Left kidney (tissue), 2 donors: ENCODE measurements around the gene LAMC3. TPM values are rescaled to one million over a fixed set of nuclear protein-coding genes. Genes with fewer than 3 reads are reported as not detected.

Source experiments
- DNase-seq: peaks from one replicate; pipeline ENCODE4 v3.0.0-alpha.2; 2013
- polyA plus RNA-seq: library from polyadenylated mRNA; unstranded; fragments of 120-200 nt; gene quantifications from one replicate; pipeline ENCODE4 v1.2.1, GENCODE V29; 2013; ENCODE audit not compliant: insufficient read length

Gene LAMC3
- polyA plus RNA-seq, 1 donor = 22.8 TPM

DNA sequence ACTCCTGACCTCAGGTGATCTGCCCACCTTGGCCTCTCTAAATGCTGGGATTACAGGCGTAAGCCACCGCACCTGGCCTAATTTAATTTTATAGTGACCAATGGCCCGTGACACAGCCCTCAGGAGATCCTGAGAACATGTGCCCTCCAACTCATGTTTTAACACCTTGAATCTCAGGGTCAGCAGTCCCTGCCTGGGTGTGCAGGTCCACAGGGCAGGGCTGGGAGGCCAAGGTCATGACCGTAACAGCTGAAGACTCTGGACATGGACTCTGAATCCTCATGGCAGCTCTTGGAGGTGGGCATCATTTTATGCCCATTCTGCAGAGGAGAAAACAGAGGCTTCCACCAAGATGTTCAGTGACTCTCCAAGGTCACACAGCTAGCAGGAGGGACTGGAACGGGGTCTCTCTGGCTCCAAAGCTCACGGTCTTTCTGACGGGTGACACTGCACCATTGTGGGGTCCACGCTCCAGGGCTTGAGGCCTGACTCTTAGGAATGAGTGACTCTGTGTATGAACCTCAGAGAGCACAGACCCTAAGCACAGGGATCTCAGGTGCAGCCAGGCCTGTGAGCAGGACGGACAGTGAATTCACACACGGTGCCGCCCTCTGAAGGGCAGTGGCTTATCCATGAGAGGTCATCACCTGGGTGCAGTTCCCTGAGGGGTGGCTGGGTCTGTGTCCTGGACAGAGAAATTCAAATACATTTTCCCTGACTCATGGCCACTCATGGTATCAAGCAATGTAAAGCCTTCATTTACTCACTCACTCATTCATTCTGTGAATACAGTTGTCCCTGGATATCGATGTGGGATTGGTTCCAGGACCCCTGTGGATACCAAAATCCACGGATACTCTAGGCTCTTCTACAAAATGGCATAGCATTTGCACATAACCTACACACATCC lies 32.8 kb upstream of the LAMC3 start:
- no peak for DNase-seq

DNA sequence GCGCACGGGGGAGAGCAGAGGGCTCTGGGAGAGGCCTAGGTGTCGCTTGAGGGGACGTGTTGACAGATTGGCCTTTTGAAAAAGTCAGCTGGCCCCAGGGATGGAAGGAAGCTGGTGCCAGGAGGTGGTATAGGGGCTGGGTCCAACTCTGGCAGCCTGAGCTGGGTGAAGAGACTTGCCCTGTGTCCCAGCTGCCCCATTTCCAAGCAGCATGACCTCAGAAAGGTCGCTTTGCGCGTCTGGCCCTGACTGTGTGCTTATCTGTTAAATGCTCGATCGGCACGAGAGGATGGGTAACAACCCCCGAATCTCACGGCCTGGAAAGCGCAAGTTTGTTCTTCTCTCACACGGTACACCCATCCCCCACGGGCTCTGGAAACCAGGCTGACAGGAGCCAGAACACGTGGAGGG lies 31.2 kb upstream of the LAMC3 start:
- no peak for DNase-seq

GRCh38 chr9:130979591-130980385 lies 29.2 kb upstream of the LAMC3 start:
- DNase-seq = no peak

DNA sequence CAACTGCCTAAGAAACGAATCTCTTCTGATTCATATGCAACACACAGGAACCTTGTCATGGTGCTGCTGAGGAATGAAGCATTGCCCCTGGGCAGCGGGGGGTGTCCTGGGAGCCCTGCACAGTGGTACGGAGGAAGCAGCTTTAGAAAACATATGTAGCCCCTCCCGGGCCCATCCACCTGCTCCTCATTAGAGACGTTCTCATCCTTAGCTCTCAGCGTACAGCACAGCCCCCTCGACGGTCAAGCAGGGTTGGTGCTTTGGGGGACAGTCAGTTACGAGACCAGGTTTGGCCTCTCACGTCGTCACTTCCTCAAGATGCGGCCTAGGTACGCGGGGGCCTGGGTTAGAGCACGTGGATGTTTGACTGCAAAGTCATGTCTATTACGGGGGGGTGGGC lies 28.4 kb upstream of the LAMC3 start:
- no peak for DNase-seq

- no peak for DNase-seq
Measured at GRCh38 chr9:130981002-130981755, 27.8 kb upstream of the LAMC3 start.

DNA sequence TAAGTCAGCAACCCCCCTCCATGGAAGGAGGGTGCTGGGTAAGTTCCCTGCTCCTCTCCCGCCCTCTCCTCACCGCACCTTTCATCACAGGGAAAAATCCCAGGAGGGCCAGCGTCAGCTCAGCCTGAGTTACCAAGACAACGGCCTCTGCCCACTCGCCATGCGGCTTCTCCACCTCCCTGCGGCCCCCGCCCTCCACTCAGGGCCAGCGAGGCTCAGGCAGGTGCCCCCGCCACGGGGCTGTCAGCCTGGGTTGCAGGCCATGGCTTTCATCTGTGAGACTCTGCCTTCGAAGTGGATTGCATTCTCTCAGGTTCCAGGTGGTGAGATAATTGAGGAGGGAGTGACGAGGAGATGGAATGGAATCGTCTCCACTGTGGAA lies 27.2 kb upstream of the LAMC3 start:
- DNase-seq = no peak

- no peak for DNase-seq
Measured at GRCh38 chr9:130982636-130983358, 26.2 kb upstream of the LAMC3 start.

- DNase-seq = no peak
Measured at GRCh38 chr9:130983359-130983670, 25.7 kb upstream of the LAMC3 start.

DNA sequence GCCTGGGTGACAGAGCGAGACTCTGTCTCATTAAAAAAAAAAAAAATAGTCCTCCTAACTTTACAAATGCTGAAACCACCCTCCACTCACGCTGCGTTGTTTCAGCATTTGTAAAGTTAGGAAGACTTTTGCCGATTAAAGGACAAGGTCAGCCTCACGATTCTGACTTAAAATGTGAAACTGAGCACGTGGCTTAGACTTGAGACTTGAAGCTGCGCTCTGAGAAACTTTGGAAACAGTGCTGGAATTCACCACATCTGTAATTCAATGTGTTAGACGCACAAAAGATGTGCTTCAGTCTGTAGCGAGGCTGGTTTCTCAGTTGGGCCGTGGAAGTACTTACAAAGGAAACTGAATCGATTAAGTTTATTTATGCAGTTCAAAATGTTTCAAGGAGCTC lies 25.0 kb upstream of the LAMC3 start:
- DNase-seq = no peak

- no peak for DNase-seq
Measured at GRCh38 chr9:130984521-130984920, 24.5 kb upstream of the LAMC3 start.

DNA sequence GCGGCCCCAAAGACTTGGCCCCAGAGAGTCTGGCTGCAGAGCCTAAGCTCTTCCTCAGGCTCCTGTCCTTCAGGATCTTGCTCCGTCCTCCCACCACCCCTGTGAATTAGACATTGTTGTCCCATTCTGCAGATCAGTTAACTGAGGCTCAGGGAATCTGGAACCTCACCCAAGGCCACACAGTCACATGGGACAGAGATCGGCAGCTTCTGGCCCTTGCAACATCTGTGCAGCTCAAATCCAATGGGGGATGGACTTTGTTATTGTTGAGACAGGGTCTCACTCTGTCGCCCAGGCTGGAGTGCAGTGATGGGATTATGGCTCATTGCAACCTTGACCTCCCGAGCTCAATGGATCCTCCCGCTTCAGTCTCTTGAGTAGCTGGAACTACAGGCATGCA lies 23.9 kb upstream of the LAMC3 start:
- DNase-seq = no peak

GRCh38 chr9:130985606-130986162 lies 23.3 kb upstream of the LAMC3 start:
- DNase-seq = no peak

DNA sequence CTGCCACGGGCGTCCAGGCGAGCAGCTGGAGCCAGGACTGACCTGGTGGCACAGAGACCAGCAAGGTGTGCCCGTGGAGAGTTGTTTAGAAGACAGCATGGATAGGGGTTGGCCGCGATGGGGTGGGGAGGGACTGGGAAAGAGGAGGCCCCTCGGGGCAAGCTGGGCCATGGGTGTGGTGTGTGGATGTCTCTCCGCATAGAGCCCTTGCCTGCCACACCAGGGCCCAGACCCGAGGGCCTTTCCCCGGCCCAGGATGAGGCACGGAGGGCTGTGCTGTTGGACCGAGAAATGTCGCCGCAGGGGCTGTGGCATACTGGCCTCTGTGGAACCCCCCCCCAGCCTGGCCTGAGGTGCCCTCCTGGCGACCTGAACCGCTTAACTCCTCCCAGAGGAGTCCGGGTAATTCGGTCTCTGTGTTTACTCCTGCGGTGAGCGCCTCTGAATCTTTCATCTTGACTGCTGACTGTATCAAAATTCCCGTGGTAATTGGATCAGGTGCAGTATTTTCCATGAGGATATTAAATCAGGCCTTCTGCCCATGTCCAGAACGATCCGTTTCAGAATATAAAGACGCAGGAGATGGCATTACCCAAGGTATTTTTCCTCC lies 22.5 kb upstream of the LAMC3 start:
- DNase-seq = peak; percentile 64

GRCh38 chr9:130987054-130987453 lies 21.9 kb upstream of the LAMC3 start:
- no peak for DNase-seq

GRCh38 chr9:130987738-130988399 lies 21.1 kb upstream of the LAMC3 start:
- DNase-seq = no peak

DNA sequence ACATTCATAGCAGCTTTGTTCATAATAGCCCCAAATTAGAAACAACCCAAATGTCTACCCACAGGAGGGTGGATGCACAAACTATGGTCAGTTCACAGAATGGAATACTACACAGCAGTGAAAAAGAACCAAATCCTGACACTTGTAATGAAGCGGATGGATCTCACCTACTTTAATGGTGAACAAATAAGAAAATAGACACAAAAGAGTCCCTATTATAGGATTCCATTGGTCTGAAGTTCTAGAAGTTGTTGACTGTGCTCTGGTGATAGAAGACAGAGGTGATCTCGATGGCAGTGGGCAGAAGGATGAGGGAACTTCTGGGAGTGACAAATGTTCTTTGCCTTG lies 20.6 kb upstream of the LAMC3 start:
- no peak for DNase-seq

- no peak for DNase-seq
Measured at GRCh38 chr9:130988905-130989304, 20.1 kb upstream of the LAMC3 start.

DNA sequence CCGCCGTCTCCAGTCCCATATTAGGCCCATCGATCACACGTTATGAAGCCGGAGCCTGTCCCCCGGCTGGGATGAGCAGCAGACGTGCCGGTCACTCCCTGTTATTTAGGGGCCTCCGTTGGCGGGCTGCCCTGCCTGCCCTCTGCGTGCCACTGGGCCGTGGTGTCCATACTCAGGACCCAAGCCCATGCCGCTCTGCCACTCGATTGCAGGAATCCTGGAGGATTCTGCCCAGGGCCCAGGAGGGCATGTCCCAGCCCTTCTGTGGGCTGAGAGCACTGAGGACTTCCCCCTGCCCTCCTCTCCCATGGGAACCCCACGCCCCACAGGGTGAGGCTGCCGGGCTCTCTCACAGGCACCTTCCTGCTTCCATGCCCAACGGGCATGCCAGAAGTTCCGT lies 19.6 kb upstream of the LAMC3 start:
- DNase-seq = no peak

DNA sequence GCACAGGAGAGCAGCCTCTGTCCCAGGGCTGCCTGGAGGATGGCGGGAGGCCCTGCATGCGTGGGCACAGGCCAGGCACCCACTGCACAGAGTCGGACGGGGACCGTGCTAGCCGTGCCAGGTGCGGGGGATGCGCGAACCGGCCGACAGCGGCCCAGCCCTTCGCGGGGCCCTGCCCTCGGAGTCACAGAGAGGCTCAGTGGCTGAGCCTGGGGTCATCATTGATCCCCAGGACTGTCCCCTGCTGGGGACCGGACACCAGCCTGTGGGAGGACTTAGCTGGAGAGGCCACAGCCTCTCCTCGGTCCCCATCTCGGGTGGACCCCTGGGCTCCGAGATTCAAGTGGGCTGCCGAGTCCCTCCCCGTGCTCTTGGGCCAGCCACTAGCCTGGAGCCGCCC lies 19.1 kb upstream of the LAMC3 start:
- no peak for DNase-seq

DNA sequence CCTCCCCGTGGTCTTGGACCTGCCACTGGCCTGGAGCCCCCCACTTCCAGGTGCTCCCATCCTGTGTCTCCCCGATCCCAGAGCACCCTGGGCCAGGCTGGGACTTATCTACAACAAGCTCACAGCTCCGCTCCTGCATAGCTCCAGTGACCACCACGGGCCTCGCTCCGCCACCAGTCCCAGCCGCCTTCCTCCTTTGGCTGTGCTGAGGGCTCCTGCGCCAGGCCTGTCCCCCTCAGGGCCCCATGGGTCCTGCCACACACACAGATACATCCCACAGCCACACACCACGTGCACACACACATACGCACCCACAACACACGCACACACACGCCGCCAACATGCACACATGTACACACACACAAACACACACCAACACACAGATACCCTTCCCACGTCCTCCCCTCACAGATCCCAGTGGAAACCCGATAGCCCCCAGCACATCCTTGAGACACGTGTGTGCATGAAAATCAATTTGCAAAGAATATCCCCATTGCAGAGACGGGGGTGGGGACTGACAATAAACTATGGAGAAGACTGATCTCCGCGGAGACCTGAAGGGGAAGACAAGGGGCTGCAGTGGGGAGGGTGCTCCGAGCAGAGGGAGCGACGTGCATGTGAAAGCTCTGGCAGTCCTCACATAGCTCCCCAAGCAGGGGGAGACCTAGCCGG lies 18.5 kb upstream of the LAMC3 start:
- DNase-seq = no peak
